K562 (cell line): ENCODE measurements around the gene RPTOR. TPM values are rescaled to one million over a fixed set of nuclear protein-coding genes. Genes with fewer than 3 reads are reported as not detected.

Source experiments
- ATAC-seq: fragments of 200-7000 bp; cut with Tn5 transposase; 3 replicates; pipeline ENCODE4 v1.9.1; 2020; ENCODE audit warnings: moderate library complexity
- BruUV-seq: library from RNA; stranded (reverse); fragments of 400-500 nt; replicated peaks from 2 replicates; lab custom pipeline; 2021; lab: Mats Ljungman, UMichigan
- CTCF ChIA-PET: fragments of 300-600 bp; formaldehyde crosslinking; extraction: SDS; loops from one replicate; lab custom pipeline; 2021; ENCODE audit warnings: low intra/inter-chr PET ratio; lab: Yijun Ruan, JAX
- POLR2A ChIA-PET: fragments of 300-600, 350-650 bp; sonication (Branson Sonifier 250); formaldehyde crosslinking; extraction: SDS; loops from one replicate; lab custom pipeline; 2021; ENCODE audit warnings: antibody characterized with exemption, inconsistent platforms; lab: Yijun Ruan, JAX
- DNase-seq, 4 experiments: peaks; one replicate each; pipeline versions ENCODE4 v3.0.0 to v3.0.0-alpha.2; 2011 to 2018; ENCODE audit warnings: low spot score in 3 of 4, mixed read lengths in 3 of 4; ENCODE audit errors: extremely low read depth in 1 of 4
- FAIRE-seq: peaks from 2 replicates; lab custom pipeline; 2011; peaks lifted over from hg19 to GRCh38; lab: Jason Lieb, UNC
- H2AFZ ChIP-seq: 2 replicates; pipeline ENCODE4 v1.6.0; 2011; ENCODE audit warnings: low read depth, low read length, control low read depth, inconsistent platforms
- H3K27ac ChIP-seq: fragments of 200-600 bp; 3 replicates; pipeline ENCODE4 v1.8.0; 2011; ENCODE audit warnings: low read depth, mild to moderate bottlenecking, control low read depth, inconsistent platforms, low read length, moderate library complexity, mixed read lengths; ENCODE audit errors: extremely low read depth
- H3K27me3 ChIP-seq, 2 experiments: fragments of 300-600 bp in 1 of 2; 2 replicates in 1 of 2; 3 replicates in 1 of 2; pipeline versions ENCODE4 v1.6.0 to v1.8.0; 2011; ENCODE audit warnings: inconsistent platforms in 2 of 2, low read length in 2 of 2, mild to moderate bottlenecking in 1 of 2, mixed read lengths in 1 of 2, moderate library complexity in 1 of 2; ENCODE audit not compliant: control insufficient read depth in 2 of 2, insufficient read depth in 2 of 2
- H3K36me3 ChIP-seq: fragments of 300-600 bp; 3 replicates; pipeline ENCODE4 v1.8.0; 2011; ENCODE audit warnings: mild to moderate bottlenecking, low read length, inconsistent platforms; ENCODE audit not compliant: control insufficient read depth, insufficient read depth
- H3K4me1 ChIP-seq, 2 experiments: fragments of 200-600 bp in 1 of 2; replicated peaks in 1 of 2; 2 replicates in 1 of 2; 3 replicates in 1 of 2; pipeline versions ENCODE4 v1.5.1 to v1.8.0; 2011; ENCODE audit warnings: inconsistent platforms in 2 of 2, low read length in 2 of 2, mild to moderate bottlenecking in 1 of 2, mixed read lengths in 1 of 2, moderate library complexity in 1 of 2; ENCODE audit not compliant: control insufficient read depth in 2 of 2, insufficient read depth in 2 of 2
- H3K4me2 ChIP-seq: 2 replicates; pipeline ENCODE4 v1.6.1; 2011; ENCODE audit warnings: low read length, control low read depth, inconsistent platforms, mixed read lengths; ENCODE audit not compliant: insufficient read depth
- H3K4me3 ChIP-seq: fragments of 200-600 bp; sonication (generic), shearing (Covaris generic); 2 replicates; pipeline ENCODE4 v1.5.1; 2016; ENCODE audit warnings: control low read depth, inconsistent platforms
- H3K79me2 ChIP-seq: fragments of 200-600 bp; 3 replicates; pipeline ENCODE4 v1.8.0; 2011; ENCODE audit warnings: low read length, inconsistent platforms; ENCODE audit not compliant: control insufficient read depth, insufficient read depth
- H3K9ac ChIP-seq, 2 experiments: 2 replicates each; pipeline versions ENCODE4 v1.6.0 to v1.6.1; 2011; ENCODE audit warnings: low read depth in 2 of 2, low read length in 2 of 2, control low read depth in 1 of 2, inconsistent platforms in 1 of 2, mild to moderate bottlenecking in 1 of 2, mixed read lengths in 1 of 2; ENCODE audit not compliant: insufficient read depth in 1 of 2
- H3K9me1 ChIP-seq: one replicate; pipeline ENCODE4 v1.6.0; 2011; ENCODE audit warnings: inconsistent platforms, mild to moderate bottlenecking, low read length, moderate library complexity; ENCODE audit not compliant: control insufficient read depth, insufficient read depth
- H3K9me3 ChIP-seq: replicated peaks from 2 replicates; pipeline ENCODE4 v1.5.1; 2011; ENCODE audit warnings: low read depth, low read length, inconsistent platforms; ENCODE audit not compliant: control insufficient read depth, insufficient read depth
- H4K20me1 ChIP-seq: replicated peaks from 2 replicates; pipeline ENCODE4 v1.6.1; 2011; ENCODE audit warnings: low read length, inconsistent platforms, mixed read lengths; ENCODE audit not compliant: control insufficient read depth, insufficient read depth
- CCAR2 ChIP-seq: fragments of 200-400 bp; formaldehyde crosslinking; IDR thresholded peaks from 2 replicates; pipeline ENCODE4 v1.6.1; 2017; ENCODE audit warnings: mild to moderate bottlenecking, low read depth, low read length
- L3MBTL2 ChIP-seq: fragments of 450-650 bp; IDR thresholded peaks from 2 replicates; pipeline ENCODE4 v1.6.1; 2016; ENCODE audit warnings: mild to moderate bottlenecking, moderate library complexity
- NCOA4 ChIP-seq: fragments of 450-650 bp; IDR thresholded peaks from 2 replicates; pipeline ENCODE4 v1.6.1; 2018; ENCODE audit warnings: mild to moderate bottlenecking; ENCODE audit not compliant: partially characterized antibody
- UBTF ChIP-seq, 2 experiments: IDR thresholded peaks; 2 replicates each; pipeline ENCODE4 v1.6.1; 2012; ENCODE audit warnings: improper control_type of control experiment in 2 of 2, low read depth in 2 of 2, low read length in 2 of 2, borderline replicate concordance in 1 of 2
- ZNF551 ChIP-seq: fragments of 250-450 bp; sonication (Bioruptor Pico); IDR thresholded peaks from 2 replicates; pipeline ENCODE4 v1.5.0; 2021; ENCODE audit warnings: mild to moderate bottlenecking, moderate library complexity
- WGBS: fragments of 100-300 bp; shearing (Covaris generic); methylation state at CpG from one replicate; pipeline ENCODE4 v1.1.6; 2016; ENCODE audit warnings: low coverage, mixed read lengths; ENCODE audit not compliant: insufficient coverage; ENCODE audit errors: missing lambda C conversion rate; 5-methylcytosine and 5-hydroxymethylcytosine counted together
- in situ Hi-C: fragments of 300-500 bp; cut with MboI; formaldehyde crosslinking; loops from 4 replicates; pipeline ENCODE4 v1.15.0; 2018; ENCODE audit warnings: inconsistent platforms, mixed read lengths
- intact Hi-C: fragments of 100-400 bp; cut with micrococcal nuclease; formaldehyde crosslinking; loops from 2 replicates; pipeline ENCODE4 v1.14.2; 2022
- polyA plus RNA-seq, 8 experiments: library from polyadenylated mRNA; depleted of rRNA in 4 of 8; stranded (reverse) in 5 of 8; unstranded in 3 of 8; fragments of >200 nt; fragmentation: Nextera tagmentation in 2 of 8; fragmentation: Illumina TruSeq in 1 of 8; extraction: Ambion mirVana in 2 of 8; extraction: Trizol in 1 of 8; gene quantifications; 2 replicates each; pipeline versions ENCODE4 v1.2.1 to v1.2.3, GENCODE V29; 2011 to 2014; ENCODE audit warnings: inconsistent platforms in 1 of 8, missing spikeins in 1 of 8
- total RNA-seq, 7 experiments: library from RNA; depleted of rRNA in 6 of 7; stranded (reverse); fragments of >200 nt in 6 of 7; fragmentation: Illumina TruSeq in 2 of 7; extraction: Trizol in 2 of 7; gene quantifications; 2 replicates each; pipeline versions ENCODE4 v1.2.1 to v1.2.3, GENCODE V29; 2011 to 2021; ENCODE audit warnings: low replicate concordance in 1 of 7
- TF ChIP-seq, protein P1 (sequence below): fragments of 450-650 bp; formaldehyde crosslinking; IDR thresholded peaks from 2 replicates; pipeline ENCODE4 v1.4.0; 2020; ENCODE audit warnings: mild to moderate bottlenecking, moderate library complexity
- TF ChIP-seq, protein P2 (sequence below): sonication (generic); formaldehyde crosslinking; IDR thresholded peaks from 2 replicates; pipeline ENCODE4 v1.8.0; 2022; ENCODE audit warnings: mild to moderate bottlenecking, missing genetic modification reagents

The RPTOR gene
- total and polyA plus RNA-seq, 9 of the 15 experiments (the other 6 are each of a cell fraction or from before 2014, with no cell fraction given): 0.24 to 54.1 (median 10.2) TPM

DNA sequence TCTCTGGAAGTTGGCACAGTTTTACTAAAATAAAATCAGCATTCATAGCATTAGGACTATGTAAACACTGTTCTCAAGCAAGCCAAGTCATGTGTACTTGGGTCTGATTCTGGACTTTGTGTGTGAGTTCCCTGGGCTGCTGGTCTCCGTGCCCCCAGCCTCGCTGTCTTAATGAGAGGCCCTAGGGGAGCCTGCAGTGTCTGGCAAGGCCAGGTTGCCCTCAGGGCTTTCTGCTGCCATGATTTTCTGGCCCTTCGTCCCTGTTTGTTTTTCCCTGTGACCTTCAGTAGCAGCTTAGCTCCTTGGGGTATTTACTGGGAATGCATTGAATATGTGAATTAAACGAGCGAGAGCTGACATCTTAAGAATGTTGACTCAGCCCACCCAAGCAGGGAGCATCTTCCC is 161.8 kb downstream of the RPTOR start:
- no peak for FAIRE-seq
- no peak overlapping the region for H3K9ac ChIP-seq
- in situ Hi-C loops: no loop called here
- H2AFZ ChIP-seq: no peak overlapping the region
- CTCF ChIA-PET: no interaction called here
- H3K79me2 ChIP-seq: peaks cover 32% of the 10 kb centered on the region
- POLR2A ChIA-PET: interaction anchor here (0.6 to 1.5 kb wide), 2 partner anchors 32 to 161 kb away, joined by 3 to 4 read pairs; no protein-coding TSS in a partner anchor
- H3K4me1 ChIP-seq: peaks cover 0 to 16% of the 10 kb centered on the region in 2 experiments; a peak in 2 of 5 replicates
- intact Hi-C loops: no loop called here
- H3K27me3 ChIP-seq: no peaks in the 10 kb centered on the region
- peaks cover 6% of the 10 kb centered on the region; the same call in 1 of the 2 replicates for H4K20me1 ChIP-seq
- no TSS peak for BruUV-seq
- H3K4me2 ChIP-seq: no peak overlapping the region
- no peak for DNase-seq
- no peak overlapping the region for H3K27ac ChIP-seq
- H3K4me3 ChIP-seq: no peak overlapping the region
- no peak for ATAC-seq
- TF ChIP-seq, protein P1, sequence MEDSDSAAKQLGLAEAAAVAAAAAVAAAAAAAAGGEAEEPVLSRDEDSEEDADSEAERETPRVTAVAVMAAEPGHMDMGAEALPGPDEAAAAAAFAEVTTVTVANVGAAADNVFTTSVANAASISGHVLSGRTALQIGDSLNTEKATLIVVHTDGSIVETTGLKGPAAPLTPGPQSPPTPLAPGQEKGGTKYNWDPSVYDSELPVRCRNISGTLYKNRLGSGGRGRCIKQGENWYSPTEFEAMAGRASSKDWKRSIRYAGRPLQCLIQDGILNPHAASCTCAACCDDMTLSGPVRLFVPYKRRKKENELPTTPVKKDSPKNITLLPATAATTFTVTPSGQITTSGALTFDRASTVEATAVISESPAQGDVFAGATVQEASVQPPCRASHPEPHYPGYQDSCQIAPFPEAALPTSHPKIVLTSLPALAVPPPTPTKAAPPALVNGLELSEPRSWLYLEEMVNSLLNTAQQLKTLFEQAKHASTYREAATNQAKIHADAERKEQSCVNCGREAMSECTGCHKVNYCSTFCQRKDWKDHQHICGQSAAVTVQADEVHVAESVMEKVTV: no peak
- TF ChIP-seq, protein P2, sequence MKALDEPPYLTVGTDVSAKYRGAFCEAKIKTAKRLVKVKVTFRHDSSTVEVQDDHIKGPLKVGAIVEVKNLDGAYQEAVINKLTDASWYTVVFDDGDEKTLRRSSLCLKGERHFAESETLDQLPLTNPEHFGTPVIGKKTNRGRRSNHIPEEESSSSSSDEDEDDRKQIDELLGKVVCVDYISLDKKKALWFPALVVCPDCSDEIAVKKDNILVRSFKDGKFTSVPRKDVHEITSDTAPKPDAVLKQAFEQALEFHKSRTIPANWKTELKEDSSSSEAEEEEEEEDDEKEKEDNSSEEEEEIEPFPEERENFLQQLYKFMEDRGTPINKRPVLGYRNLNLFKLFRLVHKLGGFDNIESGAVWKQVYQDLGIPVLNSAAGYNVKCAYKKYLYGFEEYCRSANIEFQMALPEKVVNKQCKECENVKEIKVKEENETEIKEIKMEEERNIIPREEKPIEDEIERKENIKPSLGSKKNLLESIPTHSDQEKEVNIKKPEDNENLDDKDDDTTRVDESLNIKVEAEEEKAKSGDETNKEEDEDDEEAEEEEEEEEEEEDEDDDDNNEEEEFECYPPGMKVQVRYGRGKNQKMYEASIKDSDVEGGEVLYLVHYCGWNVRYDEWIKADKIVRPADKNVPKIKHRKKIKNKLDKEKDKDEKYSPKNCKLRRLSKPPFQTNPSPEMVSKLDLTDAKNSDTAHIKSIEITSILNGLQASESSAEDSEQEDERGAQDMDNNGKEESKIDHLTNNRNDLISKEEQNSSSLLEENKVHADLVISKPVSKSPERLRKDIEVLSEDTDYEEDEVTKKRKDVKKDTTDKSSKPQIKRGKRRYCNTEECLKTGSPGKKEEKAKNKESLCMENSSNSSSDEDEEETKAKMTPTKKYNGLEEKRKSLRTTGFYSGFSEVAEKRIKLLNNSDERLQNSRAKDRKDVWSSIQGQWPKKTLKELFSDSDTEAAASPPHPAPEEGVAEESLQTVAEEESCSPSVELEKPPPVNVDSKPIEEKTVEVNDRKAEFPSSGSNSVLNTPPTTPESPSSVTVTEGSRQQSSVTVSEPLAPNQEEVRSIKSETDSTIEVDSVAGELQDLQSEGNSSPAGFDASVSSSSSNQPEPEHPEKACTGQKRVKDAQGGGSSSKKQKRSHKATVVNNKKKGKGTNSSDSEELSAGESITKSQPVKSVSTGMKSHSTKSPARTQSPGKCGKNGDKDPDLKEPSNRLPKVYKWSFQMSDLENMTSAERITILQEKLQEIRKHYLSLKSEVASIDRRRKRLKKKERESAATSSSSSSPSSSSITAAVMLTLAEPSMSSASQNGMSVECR: no peak
- no peak for TF ChIP-seq ZNF551
- no peak for TF ChIP-seq CCAR2
- no peak for TF ChIP-seq L3MBTL2
- no peak for TF ChIP-seq UBTF (IDR thresholded peaks at IDR 0.05; ENCODE audit: borderline replicate concordance in 1 of 2, low read depth in 2 of 2, low read length in 2 of 2)
- TF ChIP-seq NCOA4: no peak
- TF ChIP-seq, all 486 proteins: peak for 0
- Histone ChIP-seq H3K36me3 (peaks cover 22% of the 10 kb centered on the region; the same call in 2 of the 3 replicates), H3K9me1 (no peaks in the 10 kb centered on the region), H3K9me3 (no peaks in the 10 kb centered on the region)
- 84% methylated on average over 5 of the region's 5 CpGs for WGBS
